Measurements from ENCODE around the gene VMA21.

The VMA21 gene

DNA sequence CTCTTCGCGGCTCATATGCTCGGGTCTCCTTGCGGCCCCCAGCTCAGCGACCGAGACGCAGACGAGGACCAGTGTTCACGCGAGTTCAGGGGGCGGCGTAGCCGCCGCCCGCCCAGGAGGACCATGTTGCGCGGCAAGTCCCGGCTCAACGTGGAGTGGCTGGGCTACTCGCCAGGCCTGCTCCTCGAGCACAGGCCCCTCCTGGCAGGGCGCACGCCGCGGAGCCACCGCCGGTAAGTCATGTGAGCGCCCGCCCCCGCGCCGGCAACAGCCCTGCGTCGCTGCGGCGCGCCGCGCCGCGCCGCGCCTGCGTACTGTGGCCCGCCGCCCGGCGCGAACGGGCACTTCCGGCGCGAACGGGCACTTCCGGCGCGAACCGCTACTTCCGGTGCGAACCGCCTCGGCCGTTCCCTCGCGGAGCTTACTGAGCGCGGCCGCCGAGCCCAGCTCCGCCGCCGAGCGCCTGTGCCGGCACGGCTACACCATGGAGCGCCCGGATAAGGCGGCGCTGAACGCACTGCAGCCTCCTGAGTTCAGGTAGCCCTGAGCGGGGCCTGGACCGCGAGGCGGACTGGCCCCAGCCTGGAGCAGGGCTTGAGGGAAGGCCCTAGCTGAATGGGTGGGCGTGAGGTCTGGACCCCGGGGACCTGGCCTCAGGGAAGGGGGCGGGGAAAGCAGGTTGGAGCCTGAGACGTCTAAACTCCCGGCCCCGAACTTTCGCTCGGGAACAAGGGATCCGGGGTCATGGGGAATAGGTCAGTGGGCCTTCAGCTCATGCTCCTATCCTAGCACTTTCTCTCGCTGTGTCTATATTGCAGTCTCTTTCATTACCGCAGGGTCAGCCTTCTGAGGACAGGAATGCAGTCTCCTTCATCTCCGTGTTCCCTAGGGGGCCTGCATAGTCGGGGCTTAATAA is at the start of gene VMA21:
Gene VMA21 (plus strand): TSS at position 382 of the 916 bp plus-strand sequence. CDS start 103 bp downstream, at position 485.
- peak; percentile 40 to 50 for DNase-seq

GRCh38 chrX:151359341-151359740 is 37.7 kb upstream of the VMA21 start:
- no peak for DNase-seq

- DNase-seq = no peak
These were observed 36.8 kb upstream of the VMA21 start for GRCh38 chrX:151359931-151360871.

- no peak for DNase-seq
These were observed 33.7 kb upstream of the VMA21 start for GRCh38 chrX:151363316-151363715.

GRCh38 chrX:151365579-151365978 is 31.4 kb upstream of the VMA21 start:
- DNase-seq = no peak

- DNase-seq = no peak
These were observed 26.1 kb upstream of the VMA21 start for GRCh38 chrX:151370906-151371305.

DNA sequence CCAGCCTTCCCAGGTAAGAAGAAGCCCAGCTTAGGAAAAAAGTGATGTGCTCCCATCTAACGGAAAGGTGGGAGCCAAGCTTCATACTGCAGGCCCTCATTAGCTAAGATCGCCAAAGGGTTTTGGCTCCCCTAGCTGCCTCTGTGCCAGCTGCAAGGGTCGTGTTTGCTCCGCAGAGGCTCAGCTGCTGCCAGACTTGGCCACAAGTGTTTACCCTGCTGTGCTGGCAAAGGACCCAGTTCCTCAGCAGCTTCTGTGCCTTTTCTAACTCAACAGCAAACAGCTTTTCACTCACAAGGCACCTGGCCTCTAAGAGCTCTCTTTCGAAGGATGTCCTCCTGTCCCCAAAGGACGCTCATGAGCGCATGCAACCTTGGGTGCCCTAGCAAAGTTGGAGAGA is 12.2 kb upstream of the VMA21 start:
- no peak for DNase-seq

DNA sequence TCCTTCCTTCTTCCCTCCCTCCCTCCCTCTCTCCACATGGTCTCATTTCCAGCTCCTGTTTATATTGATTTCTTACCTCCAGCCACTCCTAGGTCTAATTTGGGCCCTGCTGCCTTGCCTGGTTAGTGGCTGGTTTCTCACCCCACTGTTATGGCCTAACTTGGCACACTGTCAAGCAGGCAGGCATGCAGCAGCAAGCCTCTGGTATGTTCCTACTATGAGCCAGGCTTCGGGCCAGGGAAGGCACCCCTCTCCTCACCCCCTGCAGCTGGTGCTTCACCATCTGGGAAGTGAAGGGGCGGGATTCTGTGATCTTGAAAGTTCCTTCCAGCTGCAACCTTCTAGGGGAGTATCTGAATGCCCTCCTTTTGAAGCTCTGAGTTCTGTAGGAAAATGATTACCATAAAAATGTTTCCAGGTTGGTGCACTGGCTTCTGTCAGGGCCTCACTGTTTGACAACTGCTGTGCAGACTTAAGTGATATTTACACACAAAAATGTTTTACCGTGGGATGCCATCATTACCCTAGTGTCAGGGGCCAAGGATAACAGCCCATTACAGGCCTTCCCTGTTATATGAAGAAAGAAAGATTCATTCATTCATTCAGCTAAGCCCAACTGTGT is 10.1 kb upstream of the VMA21 start:
- DNase-seq = no peak

DNA sequence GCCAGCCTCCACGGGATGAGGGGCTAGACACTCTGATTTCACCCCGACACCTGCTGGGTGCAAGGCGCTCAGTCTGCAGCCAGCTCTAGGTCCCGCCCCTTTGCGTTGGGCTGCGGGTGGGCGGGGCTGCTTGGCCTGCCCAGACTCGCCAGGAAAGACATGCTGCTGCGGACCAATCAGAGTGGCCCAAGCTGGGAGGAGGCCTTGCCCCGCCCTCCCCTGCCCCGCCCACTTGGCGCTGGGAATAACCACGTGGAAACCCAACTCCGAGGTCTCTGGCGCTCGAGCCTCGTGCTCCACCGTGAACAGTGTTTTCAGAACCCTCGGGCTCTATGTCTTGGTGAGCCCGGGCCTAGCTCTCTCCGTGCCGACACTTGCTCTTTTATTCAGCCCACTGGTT is 5.3 kb upstream of the VMA21 start:
- DNase-seq = no peak

DNA sequence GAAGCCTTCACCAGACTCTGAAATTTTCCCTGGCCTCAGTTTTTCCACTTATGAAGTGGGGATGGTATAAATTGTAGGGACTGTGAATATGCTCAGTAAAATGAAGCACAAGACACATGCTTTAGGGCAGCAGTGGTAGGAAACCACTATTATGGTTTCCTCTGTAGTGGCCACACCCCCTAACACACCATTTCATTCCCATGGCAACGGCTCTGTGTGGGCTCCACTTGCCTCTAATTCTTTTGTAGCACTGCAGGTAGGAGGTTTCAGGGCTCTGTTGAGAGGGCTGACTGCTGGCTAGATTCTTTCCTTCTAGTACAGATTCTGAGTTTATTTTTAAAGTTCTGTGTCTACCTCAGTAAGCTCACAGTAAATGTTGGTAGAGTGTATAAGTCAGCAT is 3.5 kb upstream of the VMA21 start:
- DNase-seq = no peak

GRCh38 chrX:151396042-151396824 is 773 bp upstream of the VMA21 start:
- peak in 1 of 2 donors; percentile 38 for DNase-seq

DNA sequence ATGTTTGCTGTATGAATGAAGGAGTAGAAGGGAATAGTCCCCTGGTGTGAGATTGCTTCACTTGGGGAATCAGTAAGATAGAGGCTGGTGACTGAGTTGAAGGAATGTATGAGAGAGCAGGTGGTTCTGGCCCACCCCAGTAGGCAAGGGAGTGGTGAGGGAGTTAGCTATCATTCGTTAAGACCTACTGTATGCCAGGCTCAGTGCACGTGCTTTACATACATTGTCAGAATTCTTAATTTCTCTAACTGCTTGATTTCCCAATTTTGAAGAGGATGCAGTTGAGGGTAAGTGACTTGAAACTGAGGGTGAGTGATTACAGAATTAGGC is 700 bp downstream of the VMA21 start:
- DNase-seq = no peak

DNA sequence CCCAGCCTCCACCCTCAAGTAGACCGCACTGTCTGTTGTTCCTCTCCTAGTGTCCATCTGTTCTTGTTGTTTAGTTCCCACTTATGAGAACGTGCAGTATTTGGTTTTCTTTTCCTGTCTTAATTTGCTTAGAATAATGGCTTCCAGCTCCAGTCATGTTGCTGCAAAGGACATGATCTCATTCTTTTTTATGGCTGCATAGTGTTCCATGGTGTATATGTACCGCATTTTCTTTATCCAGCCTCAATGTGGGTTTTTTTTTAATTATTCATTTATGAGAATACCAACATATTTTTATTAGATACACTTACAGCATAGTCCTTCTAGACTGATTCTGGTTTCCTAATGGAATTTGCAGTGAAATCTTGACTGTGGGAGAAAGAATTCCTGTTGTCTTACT is 1.3 kb downstream of the VMA21 start:
- DNase-seq = no peak

- DNase-seq = no peak
These were observed 5.8 kb downstream of the VMA21 start for GRCh38 chrX:151402719-151403390.

DNA sequence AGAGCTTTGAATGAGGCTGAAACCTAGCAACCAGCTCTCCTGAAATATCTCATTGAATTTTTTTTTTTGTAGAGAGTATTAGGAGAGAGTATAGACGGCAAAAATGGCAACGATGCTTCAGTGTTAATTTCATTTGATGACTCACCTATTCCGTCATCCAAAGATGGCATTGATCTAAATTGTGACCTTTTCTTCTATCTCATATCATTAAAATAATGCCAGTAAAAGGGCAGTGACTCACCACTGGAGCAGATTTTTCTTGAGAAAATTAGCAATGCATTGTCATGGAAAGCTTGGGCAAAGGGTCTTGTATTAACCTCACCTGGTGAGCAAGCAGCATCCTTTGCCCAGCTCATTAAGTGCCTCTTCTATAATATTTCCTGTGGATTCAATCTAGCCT is 19.6 kb downstream of the VMA21 start:
- DNase-seq = no peak

- DNase-seq = no peak
These were observed 22.8 kb downstream of the VMA21 start for GRCh38 chrX:151419782-151420181.

DNA sequence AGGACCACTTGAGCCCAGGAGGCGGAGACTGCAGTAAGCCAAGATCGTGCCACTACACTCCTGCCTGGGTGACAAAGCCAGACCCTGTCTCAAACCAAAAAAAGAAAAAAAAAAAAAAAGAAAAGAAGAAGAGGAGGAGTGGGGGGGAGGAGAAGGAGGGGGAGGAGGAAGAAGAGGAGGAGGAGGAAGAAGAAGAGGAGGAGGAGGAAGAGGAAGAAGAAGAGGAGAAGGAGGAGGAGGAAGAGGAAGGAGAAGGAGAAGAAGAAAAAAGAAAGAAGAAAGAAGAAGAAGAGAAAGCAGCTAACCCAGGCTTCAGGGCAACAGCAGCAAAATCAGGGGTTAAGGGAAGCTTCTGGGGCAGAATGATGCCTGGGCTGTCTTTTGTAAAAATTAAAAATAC is 27.5 kb downstream of the VMA21 start:
- DNase-seq = no peak

DNA sequence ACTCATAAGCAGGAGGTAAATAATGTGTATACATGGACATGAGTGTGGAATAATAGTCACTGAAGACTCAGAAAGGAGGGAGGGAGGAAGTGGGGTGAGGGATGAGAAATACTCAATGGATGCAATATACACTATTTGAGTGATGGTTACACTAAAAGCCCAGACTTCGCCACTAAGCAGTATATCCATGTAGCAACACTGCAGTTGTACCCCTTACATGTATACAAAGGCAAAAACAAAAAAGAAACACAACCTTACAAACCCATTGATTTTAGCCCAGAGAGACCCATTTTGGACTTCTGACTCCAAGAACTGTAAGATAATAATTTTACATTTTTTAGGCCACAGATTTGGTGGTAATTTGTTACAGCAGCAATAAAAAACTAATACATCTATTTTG is 51.5 kb downstream of the VMA21 start:
- DNase-seq = no peak

DNA sequence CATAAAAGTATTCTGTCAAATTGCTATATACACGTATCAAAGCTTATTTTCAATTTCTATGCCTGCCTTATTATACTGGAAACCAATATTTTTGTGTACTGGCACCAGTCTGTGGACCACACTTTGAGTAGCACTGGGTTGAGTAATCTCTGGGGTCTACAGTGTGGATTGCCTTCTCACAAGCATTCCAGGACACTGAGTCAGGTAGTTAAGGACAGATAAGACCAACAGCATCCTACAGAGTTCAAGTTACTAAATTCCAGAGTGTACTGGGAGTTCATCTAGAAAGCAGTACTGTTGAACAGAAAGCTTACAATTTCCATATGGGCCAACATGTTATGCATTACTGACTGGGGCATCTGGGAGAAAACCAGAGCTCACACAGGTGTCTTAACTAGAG is 61.8 kb downstream of the VMA21 start:
- DNase-seq = no peak
